Measurements from ENCODE around the gene GOLGA2. TPM values are rescaled to one million over a fixed set of nuclear protein-coding genes. Genes with fewer than 3 reads are reported as not detected.

The GOLGA2 gene
- total RNA-seq, 1 experiment from 2014 or later, result 87.0 TPM

GRCh38 chr9:128297221-128297773 lies 21.5 kb upstream of the GOLGA2 start:
- Histone ChIP-seq H3K27ac (ENCODE audit: low read depth, low read length, poor library complexity, severe bottlenecking) (no peak overlapping the region), H3K4me3 (ENCODE audit: low read depth, low read length, poor library complexity, severe bottlenecking) (no peak overlapping the region)
- no peak for TF ChIP-seq EZH2 (IDR thresholded peaks at IDR 0.05; ENCODE audit: borderline replicate concordance, low read depth, low read length, poor library complexity, severe bottlenecking)
- TF ChIP-seq CTCF (conservative IDR thresholded peaks at IDR 0.05; ENCODE audit: low read depth, low read length), result no peak

GRCh38 chr9:128296340-128297220 lies 20.8 kb upstream of the GOLGA2 start:
- CTCF ChIA-PET, result no interaction called here
- intact Hi-C loops (cut with micrococcal nuclease; ENCODE audit: unreplicated experiment), result loop anchor here (5.0 kb wide), 1 partner anchor 116 kb away; no protein-coding TSS in a partner anchor
- BruUV-seq (replicated peaks), result no TSS peak
- Histone ChIP-seq H3K36me3 (ENCODE audit: insufficient read depth, low read length, poor library complexity, severe bottlenecking) (no peaks in the 10 kb centered on the region), H3K27me3 (replicated peaks; ENCODE audit: insufficient read depth, low read depth, low read length, poor library complexity) (no peaks in the 10 kb centered on the region), H3K4me1 (ENCODE audit: insufficient read depth, low read length, poor library complexity, severe bottlenecking) (no peaks in the 10 kb centered on the region), H3K27ac (ENCODE audit: low read depth, low read length, poor library complexity, severe bottlenecking) (no peak overlapping the region), H3K4me3 (ENCODE audit: low read depth, low read length, poor library complexity, severe bottlenecking) (no peak overlapping the region), H3K9me3 (ENCODE audit: low read depth, low read length, poor library complexity, severe bottlenecking) (no peaks in the 10 kb centered on the region)
- DNase-seq (ENCODE audit: low spot score), result no peak
- TF ChIP-seq CTCF (conservative IDR thresholded peaks at IDR 0.05; ENCODE audit: low read depth, low read length) (no peak), EZH2 (IDR thresholded peaks at IDR 0.05; ENCODE audit: borderline replicate concordance, low read depth, low read length, poor library complexity, severe bottlenecking) (no peak)
- POLR2A ChIA-PET (ENCODE audit: low non-redundant PET), result interaction anchor here (0.8 kb wide), 1 partner anchor 7 kb away, joined by 3 read pairs; no protein-coding TSS in a partner anchor

More at GRCh38 chr9:128297221-128297773, 21.5 kb upstream of the GOLGA2 start:
- no peak for DNase-seq (ENCODE audit: low spot score)
- H3K36me3 ChIP-seq (ENCODE audit: insufficient read depth, low read length, poor library complexity, severe bottlenecking), result no peaks in the 10 kb centered on the region
- no peaks in the 10 kb centered on the region for H3K9me3 ChIP-seq (ENCODE audit: low read depth, low read length, poor library complexity, severe bottlenecking)
- intact Hi-C loops (cut with micrococcal nuclease; ENCODE audit: unreplicated experiment), result loop anchor here (5.0 kb wide), 1 partner anchor 115 kb away; no protein-coding TSS in a partner anchor
- POLR2A ChIA-PET (ENCODE audit: low non-redundant PET), result no interaction called here
- H3K4me1 ChIP-seq (ENCODE audit: insufficient read depth, low read length, poor library complexity, severe bottlenecking), result no peaks in the 10 kb centered on the region
- no peaks in the 10 kb centered on the region for H3K27me3 ChIP-seq (replicated peaks; ENCODE audit: insufficient read depth, low read depth, low read length, poor library complexity)
- BruUV-seq (replicated peaks), result no TSS peak
- CTCF ChIA-PET, result no interaction called here

DNA sequence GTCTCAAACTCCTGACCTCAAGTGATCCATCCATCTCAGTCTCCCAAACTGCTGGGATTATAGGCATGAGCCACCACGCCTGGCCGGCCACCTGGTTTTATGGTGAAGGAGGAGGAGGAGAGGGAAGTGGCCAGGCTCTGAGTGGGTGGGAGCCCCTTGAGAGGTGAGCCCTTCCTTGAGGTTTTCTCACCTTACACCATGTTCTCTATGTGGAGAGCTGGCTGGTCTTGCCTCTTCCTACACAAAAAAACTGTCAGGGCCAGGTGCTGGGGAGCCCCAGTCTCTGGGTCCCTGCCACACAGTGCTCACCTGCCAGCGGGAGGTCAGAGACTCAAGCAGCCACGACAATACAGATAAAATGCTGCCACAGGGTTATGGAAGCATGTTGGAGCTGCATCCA lies 18.3 kb upstream of the GOLGA2 start:
- Histone ChIP-seq H3K9me3 (ENCODE audit: low read depth, low read length, poor library complexity, severe bottlenecking) (no peaks in the 10 kb centered on the region), H3K36me3 (ENCODE audit: insufficient read depth, low read length, poor library complexity, severe bottlenecking) (no peaks in the 10 kb centered on the region), H3K4me3 (ENCODE audit: low read depth, low read length, poor library complexity, severe bottlenecking) (no peak overlapping the region), H3K27me3 (replicated peaks; ENCODE audit: insufficient read depth, low read depth, low read length, poor library complexity) (no peaks in the 10 kb centered on the region), H3K4me1 (ENCODE audit: insufficient read depth, low read length, poor library complexity, severe bottlenecking) (no peaks in the 10 kb centered on the region), H3K27ac (ENCODE audit: low read depth, low read length, poor library complexity, severe bottlenecking) (no peak overlapping the region)
- intact Hi-C loops (cut with micrococcal nuclease; ENCODE audit: unreplicated experiment), result loop anchor here (2.0 kb wide), 1 partner anchor 47 kb away; the partner anchor contains the start of gene SLC27A4
- ChIA-PET CTCF (interaction anchor here (0.6 kb wide), 1 partner anchor 113 kb away, joined by 3 read pairs; no protein-coding TSS in a partner anchor), POLR2A (ENCODE audit: low non-redundant PET) (no interaction called here)
- no peak for DNase-seq (ENCODE audit: low spot score)
- no peak for TF ChIP-seq EZH2 (IDR thresholded peaks at IDR 0.05; ENCODE audit: borderline replicate concordance, low read depth, low read length, poor library complexity, severe bottlenecking)
- TF ChIP-seq CTCF (conservative IDR thresholded peaks at IDR 0.05; ENCODE audit: low read depth, low read length), result no peak
- BruUV-seq (replicated peaks), result no TSS peak

All from A673 (cell line).